ENCODE results near the gene KCNG4. TPM values are rescaled to one million over a fixed set of nuclear protein-coding genes. Genes with fewer than 3 reads are reported as not detected.

KCNG4 gene
- total RNA-seq, 1 experiment from 2014 or later, result not detected

DNA sequence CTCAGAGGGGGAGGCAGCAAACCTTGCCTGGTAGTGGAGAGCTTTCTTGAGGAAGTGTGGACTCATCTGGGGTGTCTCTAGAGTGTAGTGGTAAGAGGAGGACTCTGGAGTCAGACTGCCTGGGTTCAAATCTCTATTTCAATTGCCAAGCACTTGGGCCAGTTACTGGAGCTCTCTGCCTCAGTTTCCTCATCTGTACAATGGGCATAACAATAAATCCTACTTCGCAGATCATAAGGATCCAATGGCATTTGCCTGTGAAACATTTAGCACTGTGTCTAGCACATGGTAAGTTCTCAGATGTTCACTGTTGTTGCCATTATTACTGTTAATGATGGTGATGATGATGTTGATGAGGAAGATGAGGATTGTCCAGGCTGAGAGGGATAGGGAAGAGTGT lies 31.2 kb upstream of the KCNG4 start:
- ChIA-PET CTCF (no interaction called here), POLR2A (ENCODE audit: low non-redundant PET) (interaction anchor here (0.6 kb wide), 1 partner anchor 11 kb away, joined by 6 read pairs; no protein-coding TSS in a partner anchor)
- no peaks in the 10 kb centered on the region for H3K4me1 ChIP-seq (ENCODE audit: insufficient read depth, low read length, poor library complexity, severe bottlenecking)
- no TSS peak for BruUV-seq (replicated peaks)
- intact Hi-C loops (cut with micrococcal nuclease; ENCODE audit: unreplicated experiment), result no loop called here
- H3K27ac ChIP-seq (ENCODE audit: low read depth, low read length, poor library complexity, severe bottlenecking), result no peak overlapping the region
- no peak for DNase-seq (ENCODE audit: low spot score)
- H3K36me3 ChIP-seq (ENCODE audit: insufficient read depth, low read length, poor library complexity, severe bottlenecking), result no peaks in the 10 kb centered on the region
- H3K9me3 ChIP-seq (ENCODE audit: low read depth, low read length, poor library complexity, severe bottlenecking), result no peaks in the 10 kb centered on the region
- H3K27me3 ChIP-seq (replicated peaks; ENCODE audit: insufficient read depth, low read depth, low read length, poor library complexity), result peaks cover 5% of the 10 kb centered on the region
- no peak overlapping the region for H3K4me3 ChIP-seq (ENCODE audit: low read depth, low read length, poor library complexity, severe bottlenecking)
- TF ChIP-seq EZH2 (IDR thresholded peaks at IDR 0.05; ENCODE audit: borderline replicate concordance, low read depth, low read length, poor library complexity, severe bottlenecking), result no peak
- TF ChIP-seq, protein P1, sequence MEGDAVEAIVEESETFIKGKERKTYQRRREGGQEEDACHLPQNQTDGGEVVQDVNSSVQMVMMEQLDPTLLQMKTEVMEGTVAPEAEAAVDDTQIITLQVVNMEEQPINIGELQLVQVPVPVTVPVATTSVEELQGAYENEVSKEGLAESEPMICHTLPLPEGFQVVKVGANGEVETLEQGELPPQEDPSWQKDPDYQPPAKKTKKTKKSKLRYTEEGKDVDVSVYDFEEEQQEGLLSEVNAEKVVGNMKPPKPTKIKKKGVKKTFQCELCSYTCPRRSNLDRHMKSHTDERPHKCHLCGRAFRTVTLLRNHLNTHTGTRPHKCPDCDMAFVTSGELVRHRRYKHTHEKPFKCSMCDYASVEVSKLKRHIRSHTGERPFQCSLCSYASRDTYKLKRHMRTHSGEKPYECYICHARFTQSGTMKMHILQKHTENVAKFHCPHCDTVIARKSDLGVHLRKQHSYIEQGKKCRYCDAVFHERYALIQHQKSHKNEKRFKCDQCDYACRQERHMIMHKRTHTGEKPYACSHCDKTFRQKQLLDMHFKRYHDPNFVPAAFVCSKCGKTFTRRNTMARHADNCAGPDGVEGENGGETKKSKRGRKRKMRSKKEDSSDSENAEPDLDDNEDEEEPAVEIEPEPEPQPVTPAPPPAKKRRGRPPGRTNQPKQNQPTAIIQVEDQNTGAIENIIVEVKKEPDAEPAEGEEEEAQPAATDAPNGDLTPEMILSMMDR (conservative IDR thresholded peaks at IDR 0.05; ENCODE audit: low read depth, low read length), result no peak

DNA sequence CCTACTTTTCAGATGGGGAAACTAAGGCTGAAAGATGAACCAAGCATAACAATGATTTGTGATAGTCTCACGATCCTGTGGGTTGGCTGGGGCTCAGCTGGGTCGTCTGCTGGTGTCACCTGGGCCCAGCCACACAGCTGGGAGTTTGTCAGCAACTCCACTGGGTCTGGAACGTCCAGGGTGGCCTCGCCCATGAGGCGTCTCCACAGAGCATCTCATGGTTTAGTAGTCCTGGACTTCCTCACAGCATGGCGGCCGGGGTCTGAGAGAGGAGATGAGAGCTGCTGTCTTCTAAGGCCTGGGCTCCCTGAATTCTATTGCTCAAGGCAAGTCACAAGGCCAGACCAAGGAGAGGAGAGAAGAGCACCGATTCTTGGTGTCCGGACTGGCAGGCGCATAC lies 30.7 kb upstream of the KCNG4 start:
- Histone ChIP-seq H3K36me3 (ENCODE audit: insufficient read depth, low read length, poor library complexity, severe bottlenecking) (no peaks in the 10 kb centered on the region), H3K4me3 (ENCODE audit: low read depth, low read length, poor library complexity, severe bottlenecking) (no peak overlapping the region), H3K9me3 (ENCODE audit: low read depth, low read length, poor library complexity, severe bottlenecking) (no peaks in the 10 kb centered on the region), H3K4me1 (ENCODE audit: insufficient read depth, low read length, poor library complexity, severe bottlenecking) (no peaks in the 10 kb centered on the region), H3K27ac (ENCODE audit: low read depth, low read length, poor library complexity, severe bottlenecking) (no peak overlapping the region), H3K27me3 (replicated peaks; ENCODE audit: insufficient read depth, low read depth, low read length, poor library complexity) (peaks cover 5% of the 10 kb centered on the region)
- DNase-seq (ENCODE audit: low spot score), result no peak
- no TSS peak for BruUV-seq (replicated peaks)
- intact Hi-C loops (cut with micrococcal nuclease; ENCODE audit: unreplicated experiment), result no loop called here
- TF ChIP-seq EZH2 (IDR thresholded peaks at IDR 0.05; ENCODE audit: borderline replicate concordance, low read depth, low read length, poor library complexity, severe bottlenecking), result no peak
- TF ChIP-seq, protein P1 (conservative IDR thresholded peaks at IDR 0.05; ENCODE audit: low read depth, low read length), result no peak
- ChIA-PET CTCF (no interaction called here), POLR2A (ENCODE audit: low non-redundant PET) (interaction anchor here (0.6 kb wide), 1 partner anchor 10 kb away, joined by 6 read pairs; no protein-coding TSS in a partner anchor)

DNA sequence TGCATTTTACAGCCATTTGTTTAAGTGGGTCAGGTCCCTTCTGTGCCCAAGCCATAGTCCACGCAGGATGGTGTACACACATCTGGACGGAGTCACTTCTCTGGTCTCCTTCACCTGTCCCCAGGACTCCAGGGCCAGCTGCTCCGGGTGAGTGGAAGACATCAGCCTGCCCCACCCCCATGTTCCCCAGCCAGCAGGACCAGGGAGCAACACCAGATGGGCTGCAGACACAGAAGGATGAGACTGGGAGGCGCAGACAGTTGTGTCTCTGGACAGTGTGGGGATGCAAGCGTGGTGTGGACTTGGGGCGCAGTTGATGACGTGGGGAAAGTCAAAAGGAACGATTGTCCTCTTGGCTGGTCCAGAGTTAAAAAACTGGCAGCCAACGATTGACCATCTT lies 30.3 kb upstream of the KCNG4 start:
- POLR2A ChIA-PET (ENCODE audit: low non-redundant PET), result no interaction called here
- peaks cover 5% of the 10 kb centered on the region for H3K27me3 ChIP-seq (replicated peaks; ENCODE audit: insufficient read depth, low read depth, low read length, poor library complexity)
- intact Hi-C loops (cut with micrococcal nuclease; ENCODE audit: unreplicated experiment), result no loop called here
- no peak for TF ChIP-seq EZH2 (IDR thresholded peaks at IDR 0.05; ENCODE audit: borderline replicate concordance, low read depth, low read length, poor library complexity, severe bottlenecking)
- TF ChIP-seq, protein P1 (conservative IDR thresholded peaks at IDR 0.05; ENCODE audit: low read depth, low read length), result no peak
- no peak overlapping the region for H3K27ac ChIP-seq (ENCODE audit: low read depth, low read length, poor library complexity, severe bottlenecking)
- H3K36me3 ChIP-seq (ENCODE audit: insufficient read depth, low read length, poor library complexity, severe bottlenecking), result no peaks in the 10 kb centered on the region
- BruUV-seq (replicated peaks), result no TSS peak
- H3K4me1 ChIP-seq (ENCODE audit: insufficient read depth, low read length, poor library complexity, severe bottlenecking), result no peaks in the 10 kb centered on the region
- H3K4me3 ChIP-seq (ENCODE audit: low read depth, low read length, poor library complexity, severe bottlenecking), result no peak overlapping the region
- CTCF ChIA-PET, result no interaction called here
- no peaks in the 10 kb centered on the region for H3K9me3 ChIP-seq (ENCODE audit: low read depth, low read length, poor library complexity, severe bottlenecking)
- no peak for DNase-seq (ENCODE audit: low spot score)
